PC-3 (cell line): ENCODE results near the gene CACNA1C.

Experiments
- EZH2 ChIP-seq: fragments of 300-600 bp; sonication (generic); IDR thresholded peaks from one replicate; pipeline ENCODE4 v1.6.1; 2017; ENCODE audit warnings: antibody characterized with exemption, mild to moderate bottlenecking, low read length; ENCODE audit not compliant: unreplicated experiment
- EZH2phosphoT487 ChIP-seq: fragments of 300-600 bp; sonication (generic); IDR thresholded peaks from 2 replicates; pipeline ENCODE4 v1.6.1; 2018; ENCODE audit warnings: mild to moderate bottlenecking, antibody characterized with exemption, low read length, borderline replicate concordance
- TF ChIP-seq, protein P1 (sequence below): fragments of 300-600 bp; sonication (generic); conservative IDR thresholded peaks from 2 replicates; pipeline ENCODE4 v1.5.1; 2017; ENCODE audit warnings: antibody characterized with exemption, low read depth, mild to moderate bottlenecking, low read length

DNA sequence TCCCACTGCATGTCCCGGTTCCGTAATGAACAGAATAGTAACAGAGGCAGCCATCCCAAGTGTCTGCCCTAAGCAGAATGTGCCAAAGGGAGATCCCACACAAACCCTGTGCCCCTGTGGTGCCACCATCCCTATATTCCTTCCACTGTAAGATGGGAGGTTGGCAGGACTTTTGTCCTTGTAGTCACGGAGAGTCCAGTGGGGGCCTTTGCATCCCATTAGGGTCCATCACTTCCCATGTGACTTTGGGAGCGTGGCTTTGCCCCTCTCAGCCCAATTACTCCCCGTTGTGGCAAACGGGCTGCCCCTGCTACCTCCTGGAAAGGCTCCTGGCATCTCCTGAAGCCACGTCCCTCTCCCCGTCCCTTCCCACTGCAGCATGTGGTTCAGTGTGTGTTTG, 552.5 kb downstream of the CACNA1C start:
- TF ChIP-seq, protein P1, sequence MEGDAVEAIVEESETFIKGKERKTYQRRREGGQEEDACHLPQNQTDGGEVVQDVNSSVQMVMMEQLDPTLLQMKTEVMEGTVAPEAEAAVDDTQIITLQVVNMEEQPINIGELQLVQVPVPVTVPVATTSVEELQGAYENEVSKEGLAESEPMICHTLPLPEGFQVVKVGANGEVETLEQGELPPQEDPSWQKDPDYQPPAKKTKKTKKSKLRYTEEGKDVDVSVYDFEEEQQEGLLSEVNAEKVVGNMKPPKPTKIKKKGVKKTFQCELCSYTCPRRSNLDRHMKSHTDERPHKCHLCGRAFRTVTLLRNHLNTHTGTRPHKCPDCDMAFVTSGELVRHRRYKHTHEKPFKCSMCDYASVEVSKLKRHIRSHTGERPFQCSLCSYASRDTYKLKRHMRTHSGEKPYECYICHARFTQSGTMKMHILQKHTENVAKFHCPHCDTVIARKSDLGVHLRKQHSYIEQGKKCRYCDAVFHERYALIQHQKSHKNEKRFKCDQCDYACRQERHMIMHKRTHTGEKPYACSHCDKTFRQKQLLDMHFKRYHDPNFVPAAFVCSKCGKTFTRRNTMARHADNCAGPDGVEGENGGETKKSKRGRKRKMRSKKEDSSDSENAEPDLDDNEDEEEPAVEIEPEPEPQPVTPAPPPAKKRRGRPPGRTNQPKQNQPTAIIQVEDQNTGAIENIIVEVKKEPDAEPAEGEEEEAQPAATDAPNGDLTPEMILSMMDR, result no peak
- TF ChIP-seq EZH2phosphoT487, result no peak
- no peak for TF ChIP-seq EZH2
